Smooth muscle cell of the coronary artery (primary cell): ENCODE measurements around the gene TELO2. TPM values are rescaled to one million over a fixed set of nuclear protein-coding genes. Genes with fewer than 3 reads are reported as not detected.

Source experiments
- total RNA-seq: library from RNA; depleted of rRNA; stranded (reverse); fragments of >200 nt; gene quantifications from 2 replicates; pipeline ENCODE4 v1.2.3, GENCODE V29; 2014; ENCODE audit warnings: low replicate concordance

Gene TELO2
- 5.1 and 10.0 TPM in 2 replicates for total RNA-seq

GRCh38 chr16:1492923-1493745, at the start of gene TELO2:
Gene TELO2 (plus strand): TSS chr16:1493360. CDS start chr16:1494282, 922 bp downstream.

GRCh38 chr16:1443980-1444729, 49.0 kb upstream of the TELO2 start, which contains the start of gene CCDC154:
Gene CCDC154 (minus strand): TSS chr16:1444556. CDS start chr16:1444322, 234 bp downstream.

DNA sequence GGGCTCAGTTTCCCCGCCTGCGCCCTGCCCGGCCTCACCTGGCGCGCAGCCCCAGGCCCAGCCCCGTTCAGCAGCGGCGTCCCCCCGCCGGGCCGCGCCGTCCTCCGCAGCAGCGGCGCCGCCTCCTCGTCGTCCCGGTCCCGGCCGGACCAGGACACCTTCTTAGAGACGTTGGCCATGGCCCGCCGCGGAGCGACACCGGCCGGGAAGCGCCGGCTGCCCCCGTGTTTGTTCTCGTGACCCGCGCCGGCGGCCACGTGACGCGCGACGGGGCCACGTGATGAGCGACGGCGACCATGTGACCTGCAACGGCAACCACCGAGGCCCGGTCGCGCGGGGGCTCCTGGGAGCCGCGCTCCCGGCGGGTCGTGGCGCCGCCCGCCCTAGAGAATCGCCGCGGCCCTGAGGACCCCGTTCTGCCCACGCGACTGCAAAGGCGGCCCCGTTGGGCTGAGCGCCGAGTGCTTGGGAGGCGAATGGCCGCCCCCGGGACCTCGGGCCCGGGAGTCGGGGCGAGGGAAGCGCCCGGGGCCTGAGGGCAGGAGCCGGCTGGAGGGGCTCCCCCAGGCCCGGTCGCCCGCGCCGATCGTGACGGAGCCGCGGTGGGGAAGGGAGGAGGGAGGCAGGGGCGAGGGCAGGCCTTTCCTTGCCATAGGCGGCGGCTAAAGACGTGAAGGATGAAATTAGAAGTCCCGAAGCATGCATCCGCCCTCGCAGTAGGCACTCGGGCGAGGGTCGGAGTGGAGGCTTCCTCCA, 18.2 kb upstream of the TELO2 start, which contains the start of gene CLCN7:
Gene CLCN7 (minus strand): TSS at position 233 of the 756 bp plus-strand sequence. CDS start 54 bp downstream, at position 179.

GRCh38 chr16:1488619-1489018, 4.5 kb upstream of the TELO2 start, which contains the start of gene PTX4:
Gene PTX4 (minus strand): TSS chr16:1488944. CDS start chr16:1488909, 35 bp downstream.

DNA sequence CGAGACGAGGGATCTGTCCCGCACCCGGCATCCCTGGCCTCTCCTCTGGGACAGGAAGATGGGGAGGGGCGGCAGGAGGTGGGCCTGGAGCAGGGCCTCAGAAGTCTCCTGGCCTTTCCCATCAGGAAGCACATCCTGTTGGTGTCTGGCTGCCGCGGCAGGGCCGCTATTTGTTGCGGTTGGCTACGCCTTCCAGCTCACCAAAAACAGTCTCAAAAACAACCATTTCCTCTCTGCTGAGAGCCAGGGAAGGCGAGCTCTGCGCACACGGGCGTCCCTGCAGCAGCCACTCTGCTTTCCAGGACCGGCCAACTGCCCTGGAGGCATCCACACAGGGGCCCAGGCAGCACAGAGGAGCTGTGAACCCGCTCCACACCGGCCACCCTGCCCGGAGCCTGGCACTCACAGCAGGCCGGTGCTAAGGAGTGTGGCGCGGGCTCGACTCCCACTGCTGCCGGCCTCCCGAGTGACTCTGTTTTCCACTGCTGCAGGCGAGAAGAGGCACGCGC, 40.3 kb downstream of the TELO2 start, which contains the start of gene TMEM204:
Gene TMEM204 (plus strand): TSS at position 224 of the 509 bp plus-strand sequence. CDS start 610 bp downstream, outside the sequence.

Other genes with a start within 250 kb of the TELO2 start
- gene TPSD1, start 237.3 kb upstream of the TELO2 start, total RNA-seq, result not detected in 2 replicates
- 33.1 and 36.5 TPM in 2 replicates for gene UBE2I, start 183.7 kb upstream of the TELO2 start, total RNA-seq
- 0.60 TPM in 1 of 2 replicates, not detected in the other for gene BAIAP3, start 159.7 kb upstream of the TELO2 start, total RNA-seq
- 31.9 and 68.2 TPM in 2 replicates for gene TSR3, start 141.5 kb upstream of the TELO2 start, total RNA-seq
- 32.8 and 93.4 TPM in 2 replicates for gene GNPTG, start 141.4 kb upstream of the TELO2 start, total RNA-seq
- 5.3 and 9.7 TPM in 2 replicates for gene UNKL, start 78.7 kb upstream of the TELO2 start, total RNA-seq
- 16.8 and 18.8 TPM in 2 replicates for gene UQCC4, start 72.6 kb upstream of the TELO2 start, total RNA-seq
- not detected in 2 replicates for gene PERCC1, start 62.3 kb upstream of the TELO2 start, total RNA-seq
- gene CCDC154, start 48.8 kb upstream of the TELO2 start, total RNA-seq, result 0.08 and 0.70 TPM in 2 replicates
- gene CLCN7, start 18.3 kb upstream of the TELO2 start, total RNA-seq, result 35.6 and 83.5 TPM in 2 replicates
- gene PTX4, start 4.4 kb upstream of the TELO2 start, total RNA-seq, result not detected in 2 replicates
- 19.0 and 45.4 TPM in 2 replicates for gene TMEM204, start 40.3 kb downstream of the TELO2 start, total RNA-seq
- gene IFT140, start 118.7 kb downstream of the TELO2 start, total RNA-seq, result 23.9 and 68.7 TPM in 2 replicates
- gene CRAMP1, start 119.0 kb downstream of the TELO2 start, total RNA-seq, result 4.4 and 4.8 TPM in 2 replicates
- 8.8 and 26.7 TPM in 2 replicates for gene JPT2, start 184.9 kb downstream of the TELO2 start, total RNA-seq
- 31.8 and 51.6 TPM in 2 replicates for gene MAPK8IP3, start 212.8 kb downstream of the TELO2 start, total RNA-seq